Measurements from ENCODE around the gene RIMS1. TPM values are rescaled to one million over a fixed set of nuclear protein-coding genes. Genes with fewer than 3 reads are reported as not detected.

RIMS1 gene
- total RNA-seq, 1 donor from 2014 or later = 24.7 TPM

DNA sequence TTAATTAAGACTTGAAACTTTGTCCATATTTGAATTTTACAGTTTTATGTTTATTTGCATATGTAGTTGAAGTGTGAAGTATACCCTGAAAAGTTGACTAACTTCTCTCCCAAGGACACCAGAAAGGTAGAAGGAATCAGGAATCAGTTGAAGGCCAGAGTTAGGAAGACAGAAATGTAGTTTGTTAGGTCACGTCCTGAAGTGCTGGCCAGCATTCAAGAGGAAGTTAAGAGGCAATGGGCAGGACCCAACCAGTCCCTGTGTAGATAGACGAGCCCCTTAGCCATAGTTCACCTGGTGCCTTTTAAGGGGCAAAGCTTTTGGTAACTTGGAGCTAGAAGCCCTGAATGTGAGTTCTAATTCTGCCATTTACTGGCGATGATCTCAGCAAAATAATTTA lies 485.1 kb downstream of the RIMS1 start:
- no peak for DNase-seq (ENCODE audit: extremely low spot score, unreplicated experiment)
- Mint-ChIP-seq H3K9me3 (ENCODE audit: unreplicated experiment) (no peaks in the 10 kb centered on the region), H3K4me1 (ENCODE audit: unreplicated experiment) (peaks cover 20% of the 10 kb centered on the region), H3K27ac (ENCODE audit: unreplicated experiment) (no peak overlapping the region), H3K4me3 (ENCODE audit: unreplicated experiment) (no peak overlapping the region), H3K36me3 (ENCODE audit: unreplicated experiment) (peaks cover 3% of the 10 kb centered on the region), H3K27me3 (ENCODE audit: unreplicated experiment) (no peaks in the 10 kb centered on the region)
- TF ChIP-seq, protein P1, sequence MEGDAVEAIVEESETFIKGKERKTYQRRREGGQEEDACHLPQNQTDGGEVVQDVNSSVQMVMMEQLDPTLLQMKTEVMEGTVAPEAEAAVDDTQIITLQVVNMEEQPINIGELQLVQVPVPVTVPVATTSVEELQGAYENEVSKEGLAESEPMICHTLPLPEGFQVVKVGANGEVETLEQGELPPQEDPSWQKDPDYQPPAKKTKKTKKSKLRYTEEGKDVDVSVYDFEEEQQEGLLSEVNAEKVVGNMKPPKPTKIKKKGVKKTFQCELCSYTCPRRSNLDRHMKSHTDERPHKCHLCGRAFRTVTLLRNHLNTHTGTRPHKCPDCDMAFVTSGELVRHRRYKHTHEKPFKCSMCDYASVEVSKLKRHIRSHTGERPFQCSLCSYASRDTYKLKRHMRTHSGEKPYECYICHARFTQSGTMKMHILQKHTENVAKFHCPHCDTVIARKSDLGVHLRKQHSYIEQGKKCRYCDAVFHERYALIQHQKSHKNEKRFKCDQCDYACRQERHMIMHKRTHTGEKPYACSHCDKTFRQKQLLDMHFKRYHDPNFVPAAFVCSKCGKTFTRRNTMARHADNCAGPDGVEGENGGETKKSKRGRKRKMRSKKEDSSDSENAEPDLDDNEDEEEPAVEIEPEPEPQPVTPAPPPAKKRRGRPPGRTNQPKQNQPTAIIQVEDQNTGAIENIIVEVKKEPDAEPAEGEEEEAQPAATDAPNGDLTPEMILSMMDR (IDR thresholded peaks at IDR 0.05) = no peak

DNA sequence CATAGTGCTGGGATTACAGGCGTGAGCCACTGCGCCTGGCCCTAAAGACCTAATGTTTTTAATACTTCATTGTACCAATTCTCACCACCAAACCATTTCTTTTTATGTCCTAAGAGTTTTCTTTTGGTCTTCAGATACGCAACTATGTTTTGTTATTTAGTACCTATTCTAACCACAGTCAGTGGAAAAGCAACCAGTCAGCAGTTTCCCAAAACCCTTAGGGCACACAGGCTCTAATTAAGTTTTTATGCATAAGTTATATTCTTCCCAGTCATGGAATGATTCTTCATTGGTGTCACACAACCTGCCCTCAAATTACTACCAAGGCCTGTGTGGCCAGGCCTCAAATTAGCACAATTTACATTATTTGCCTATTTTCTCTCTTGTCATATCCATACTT lies 487.8 kb downstream of the RIMS1 start:
- no peak overlapping the region for H3K4me3 Mint-ChIP-seq (ENCODE audit: unreplicated experiment)
- no peaks in the 10 kb centered on the region for H3K9me3 Mint-ChIP-seq (ENCODE audit: unreplicated experiment)
- DNase-seq (ENCODE audit: extremely low spot score, unreplicated experiment) = no peak
- peaks cover 18% of the 10 kb centered on the region for H3K4me1 Mint-ChIP-seq (ENCODE audit: unreplicated experiment)
- peaks cover 3% of the 10 kb centered on the region for H3K36me3 Mint-ChIP-seq (ENCODE audit: unreplicated experiment)
- TF ChIP-seq, protein P1 (IDR thresholded peaks at IDR 0.05) = no peak
- no peaks in the 10 kb centered on the region for H3K27me3 Mint-ChIP-seq (ENCODE audit: unreplicated experiment)
- no peak overlapping the region for H3K27ac Mint-ChIP-seq (ENCODE audit: unreplicated experiment)

DNA sequence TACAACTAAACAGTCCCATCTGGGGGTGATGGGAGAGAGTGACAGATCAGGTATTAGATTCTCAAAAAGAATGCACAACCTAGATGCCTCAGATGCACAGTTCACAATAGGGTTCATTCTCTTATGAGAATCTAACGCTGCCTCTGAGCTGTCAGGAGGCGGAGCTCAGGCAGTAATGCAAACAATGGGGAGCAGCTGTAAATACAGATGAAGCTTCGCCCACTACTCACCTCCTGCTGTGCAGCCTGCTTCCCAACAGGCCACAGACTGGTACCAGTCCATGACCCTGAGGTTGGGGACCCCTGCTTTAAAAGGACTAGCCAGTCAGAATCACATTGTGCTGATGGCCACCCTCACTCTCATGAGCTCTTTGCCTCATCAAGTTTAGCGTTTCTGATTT lies 488.5 kb downstream of the RIMS1 start:
- TF ChIP-seq, protein P1 (IDR thresholded peaks at IDR 0.05) = no peak
- Mint-ChIP-seq H3K27me3 (ENCODE audit: unreplicated experiment) (no peaks in the 10 kb centered on the region), H3K36me3 (ENCODE audit: unreplicated experiment) (peaks cover 3% of the 10 kb centered on the region), H3K4me1 (ENCODE audit: unreplicated experiment) (peaks cover 18% of the 10 kb centered on the region), H3K4me3 (ENCODE audit: unreplicated experiment) (no peak overlapping the region), H3K27ac (ENCODE audit: unreplicated experiment) (no peak overlapping the region), H3K9me3 (ENCODE audit: unreplicated experiment) (no peaks in the 10 kb centered on the region)
- no peak for DNase-seq (ENCODE audit: extremely low spot score, unreplicated experiment)

DNA sequence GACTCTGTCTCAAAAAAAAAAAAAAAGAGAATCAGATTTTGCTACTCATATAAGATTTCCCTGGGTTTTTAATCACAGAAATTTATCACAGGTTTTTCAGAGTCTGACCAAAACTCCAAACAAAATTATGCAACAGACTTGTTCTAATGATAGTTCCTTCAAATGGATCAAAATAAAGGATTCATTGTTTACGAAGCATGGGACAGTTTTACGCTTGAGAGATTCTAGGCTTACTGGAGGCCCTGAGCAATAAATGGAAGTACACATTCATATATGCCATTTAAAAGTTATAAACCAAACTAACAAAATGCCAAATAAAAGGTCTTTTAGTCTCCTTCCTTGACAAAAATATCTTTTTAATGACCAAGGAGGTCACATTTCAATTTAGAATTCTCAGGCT lies 490.4 kb downstream of the RIMS1 start:
- H3K36me3 Mint-ChIP-seq (ENCODE audit: unreplicated experiment) = peaks cover 3% of the 10 kb centered on the region
- TF ChIP-seq, protein P1 (IDR thresholded peaks at IDR 0.05) = no peak
- peaks cover 11% of the 10 kb centered on the region for H3K4me1 Mint-ChIP-seq (ENCODE audit: unreplicated experiment)
- DNase-seq (ENCODE audit: extremely low spot score, unreplicated experiment) = no peak
- no peak overlapping the region for H3K4me3 Mint-ChIP-seq (ENCODE audit: unreplicated experiment)
- H3K27me3 Mint-ChIP-seq (ENCODE audit: unreplicated experiment) = no peaks in the 10 kb centered on the region
- H3K9me3 Mint-ChIP-seq (ENCODE audit: unreplicated experiment) = no peaks in the 10 kb centered on the region
- H3K27ac Mint-ChIP-seq (ENCODE audit: unreplicated experiment) = no peak overlapping the region

DNA sequence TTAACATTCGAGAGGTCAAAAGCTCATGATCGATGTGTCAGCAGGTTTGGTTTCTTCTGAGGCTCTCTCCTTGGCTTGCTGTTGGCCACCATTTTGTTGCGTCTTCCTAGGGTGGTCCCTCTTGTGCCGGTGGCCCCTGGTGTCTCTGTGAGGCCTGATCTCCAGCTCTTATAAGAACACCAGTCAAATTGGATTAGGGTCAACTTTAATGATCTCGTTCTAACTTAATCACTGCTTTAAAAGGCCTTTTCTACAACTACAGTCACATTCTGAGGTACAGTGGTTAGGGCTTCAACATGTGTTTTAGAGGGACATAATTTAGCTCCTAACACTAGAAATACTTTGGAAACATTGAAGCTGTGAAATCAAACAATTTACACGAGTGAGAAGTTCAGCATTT lies 494.7 kb downstream of the RIMS1 start:
- no peak for DNase-seq (ENCODE audit: extremely low spot score, unreplicated experiment)
- Mint-ChIP-seq H3K27me3 (ENCODE audit: unreplicated experiment) (no peaks in the 10 kb centered on the region), H3K4me1 (ENCODE audit: unreplicated experiment) (no peaks in the 10 kb centered on the region)

More for the DNA sequence above, 494.7 kb downstream of the RIMS1 start:
- Mint-ChIP-seq H3K9me3 (ENCODE audit: unreplicated experiment) (no peaks in the 10 kb centered on the region), H3K27ac (ENCODE audit: unreplicated experiment) (no peak overlapping the region), H3K36me3 (ENCODE audit: unreplicated experiment) (no peaks in the 10 kb centered on the region), H3K4me3 (ENCODE audit: unreplicated experiment) (no peak overlapping the region)
- TF ChIP-seq, protein P1 (IDR thresholded peaks at IDR 0.05) = no peak

All from osteocyte (in vitro differentiated cells).